Epithelial cell of proximal tubule (primary cell): ENCODE results near the gene SYNDIG1L. TPM values are rescaled to one million over a fixed set of nuclear protein-coding genes. Genes with fewer than 3 reads are reported as not detected.
"Not testable (repeated sequence)": the region's sequence is repeated elsewhere in the genome, so short reads cannot be mapped to it uniquely, and the experiment has no call there.

Experiments used
- DNase-seq: peaks from one replicate; pipeline ENCODE4 v3.0.0-alpha.2; 2011; ENCODE audit warnings: low read depth
- H3K4me3 ChIP-seq: 2 replicates; pipeline ENCODE4 v1.5.1; 2011; ENCODE audit warnings: low read depth, mild to moderate bottlenecking, low read length
- CTCF ChIP-seq: conservative IDR thresholded peaks from 2 replicates; pipeline ENCODE4 v1.5.1; 2012; ENCODE audit warnings: low read depth, mild to moderate bottlenecking, low read length
- total RNA-seq: library from RNA; depleted of rRNA; stranded (reverse); fragments of >200 nt; gene quantifications from 2 replicates; pipeline ENCODE4 v1.2.3, GENCODE V29; 2015

Gene SYNDIG1L
- total RNA-seq, 1 donor from 2014 or later: not detected

GRCh38 chr14:74382231-74382630, 43.8 kb downstream of the SYNDIG1L start:
- no peak for DNase-seq
- no peak overlapping the region for H3K4me3 ChIP-seq
- no peak for TF ChIP-seq CTCF

GRCh38 chr14:74381571-74381970, 44.4 kb downstream of the SYNDIG1L start:
- H3K4me3 ChIP-seq, DNase-seq: not testable (repeated sequence)

- no peak for TF ChIP-seq CTCF
- H3K4me3 ChIP-seq: no peak overlapping the region
- no peak for DNase-seq
Observed at GRCh38 chr14:74380845-74381244, 45.2 kb downstream of the SYNDIG1L start.

- no peak for DNase-seq
- no peak for TF ChIP-seq CTCF
- H3K4me3 ChIP-seq: no peak overlapping the region
Observed at GRCh38 chr14:74380172-74380571, 45.8 kb downstream of the SYNDIG1L start.

GRCh38 chr14:74377976-74378690, 47.9 kb downstream of the SYNDIG1L start:
- no peak for TF ChIP-seq CTCF
- DNase-seq: no peak
- H3K4me3 ChIP-seq: no peak overlapping the region

GRCh38 chr14:74368441-74368840, 57.6 kb downstream of the SYNDIG1L start:
- no peak for DNase-seq
- H3K4me3 ChIP-seq: no peak overlapping the region
- TF ChIP-seq CTCF: no peak

- DNase-seq: no peak
- TF ChIP-seq CTCF: no peak
- H3K4me3 ChIP-seq: no peak overlapping the region
Observed at GRCh38 chr14:74368026-74368425, 58.0 kb downstream of the SYNDIG1L start.
